HepG2 (cell line): ENCODE results near the gene DUSP15. TPM values are rescaled to one million over a fixed set of nuclear protein-coding genes. Genes with fewer than 3 reads are reported as not detected.
A peak's percentile ranks its signal among the peaks of the same experiment; 100 is the strongest.

Experiments
- ATAC-seq: fragments of 200-7000 bp; cut with Tn5 transposase; 3 replicates; pipeline ENCODE4 v1.9.1; 2020; ENCODE audit warnings: mild to moderate bottlenecking, moderate library complexity
- BruUV-seq: library from RNA; stranded (reverse); fragments of 400-500 nt; replicated peaks from 2 replicates; lab custom pipeline; 2021; lab: Mats Ljungman, UMichigan
- CTCF ChIA-PET: fragments of 300-600 bp; formaldehyde crosslinking; extraction: SDS; loops from one replicate; lab custom pipeline; 2021; ENCODE audit warnings: low total read pairs, inconsistent platforms, low intra/inter-chr PET ratio; lab: Yijun Ruan, JAX
- POLR2A ChIA-PET: fragments of 350-600 bp; sonication (Branson Sonifier 250); formaldehyde crosslinking; loops from one replicate; lab custom pipeline; 2020; ENCODE audit warnings: antibody characterized with exemption, inconsistent platforms; lab: Yijun Ruan, JAX
- DNase-seq: peaks from one replicate; pipeline ENCODE4 v3.0.0-alpha.2; 2015; ENCODE audit warnings: low spot score
- FAIRE-seq: peaks from 3 replicates; lab custom pipeline; 2011; peaks lifted over from hg19 to GRCh38; lab: Jason Lieb, UNC
- H2AFZ ChIP-seq: one replicate; pipeline ENCODE4 v1.6.1; 2011; ENCODE audit warnings: low read length, inconsistent platforms
- H3K27ac ChIP-seq: fragments of 300-600 bp; 3 replicates; pipeline ENCODE4 v1.8.0; 2011; ENCODE audit warnings: mixed run types, mild to moderate bottlenecking, mixed read lengths, low read length, inconsistent platforms; ENCODE audit not compliant: insufficient read depth; ENCODE audit errors: extremely low read length
- H3K27me3 ChIP-seq, 2 experiments: fragments of 200-600 bp in 1 of 2; 2 replicates in 1 of 2; 3 replicates in 1 of 2; pipeline versions ENCODE4 v1.6.0 to v1.8.0; 2011; ENCODE audit warnings: low read length in 2 of 2, mild to moderate bottlenecking in 2 of 2, moderate library complexity in 2 of 2, inconsistent platforms in 1 of 2; ENCODE audit not compliant: insufficient read depth in 2 of 2, control insufficient read depth in 1 of 2
- H3K36me3 ChIP-seq, 2 experiments: fragments of 200-600 bp in 1 of 2; replicated peaks in 1 of 2; 2 replicates in 1 of 2; 3 replicates in 1 of 2; pipeline versions ENCODE4 v1.5.1 to v1.8.0; 2011; ENCODE audit warnings: low read length in 2 of 2, inconsistent platforms in 1 of 2; ENCODE audit not compliant: insufficient read depth in 2 of 2, control insufficient read depth in 1 of 2
- H3K4me1 ChIP-seq: 2 replicates; pipeline ENCODE4 v1.5.1; 2012; ENCODE audit warnings: low read length, inconsistent platforms; ENCODE audit not compliant: insufficient read depth
- H3K4me2 ChIP-seq: 2 replicates; pipeline ENCODE4 v1.6.0; 2011; ENCODE audit warnings: low read depth, low read length, inconsistent platforms
- H3K4me3 ChIP-seq, 3 experiments: fragments of 200-600 bp in 1 of 3; sonication (generic), shearing (Covaris generic) in 1 of 3; replicated peaks in 1 of 3; 2 replicates each; pipeline ENCODE4 v1.5.1; 2011 to 2016; ENCODE audit warnings: low read length in 3 of 3, inconsistent platforms in 2 of 3, low read depth in 2 of 3, mild to moderate bottlenecking in 2 of 3, control low read depth in 1 of 3, mixed read lengths in 1 of 3; ENCODE audit not compliant: insufficient read depth in 1 of 3
- H3K79me2 ChIP-seq: one replicate; pipeline ENCODE4 v1.6.1; 2011; ENCODE audit warnings: low read length, inconsistent platforms; ENCODE audit not compliant: insufficient read depth
- H3K9ac ChIP-seq: 2 replicates; pipeline ENCODE4 v1.6.0; 2011; ENCODE audit warnings: mild to moderate bottlenecking, low read depth, low read length, inconsistent platforms; ENCODE audit not compliant: insufficient read depth
- H3K9me3 ChIP-seq: 2 replicates; pipeline ENCODE4 v1.5.1; 2012; ENCODE audit warnings: mild to moderate bottlenecking, low read length
- H4K20me1 ChIP-seq: 2 replicates; pipeline ENCODE4 v1.6.0; 2011; ENCODE audit warnings: inconsistent platforms, mild to moderate bottlenecking, low read length, moderate library complexity; ENCODE audit not compliant: insufficient read depth
- MTF1 ChIP-seq: sonication (generic); formaldehyde crosslinking; IDR thresholded peaks from 2 replicates; pipeline ENCODE4 v1.5.0; 2020; ENCODE audit warnings: missing genetic modification reagents
- ZNF20 ChIP-seq: sonication (generic); formaldehyde crosslinking; IDR thresholded peaks from 2 replicates; pipeline ENCODE4 v1.4.0; 2020; ENCODE audit warnings: mild to moderate bottlenecking, moderate library complexity, missing genetic modification reagents
- ZNF552 ChIP-seq: sonication (generic); formaldehyde crosslinking; IDR thresholded peaks from 2 replicates; pipeline ENCODE4 v1.9.0; 2022; ENCODE audit warnings: missing genetic modification reagents, mild to moderate bottlenecking, borderline replicate concordance
- WGBS: methylation state at CpG from one replicate; pipeline ENCODE4 v1.1.6; 2017; ENCODE audit warnings: low lambda C conversion rate; 5-methylcytosine and 5-hydroxymethylcytosine counted together
- in situ Hi-C: cut with HindIII; loops from 2 replicates; pipeline ENCODE4 v1.10.0; 2017; ENCODE audit warnings: low pct_unique_long_range_greater_than_20kb; ENCODE audit not compliant: extremely low pct_ligation_motif_present
- intact Hi-C: fragments of 100-400 bp; cut with micrococcal nuclease; formaldehyde crosslinking; loops from one replicate; pipeline ENCODE4 v1.10.0; 2022; ENCODE audit not compliant: unreplicated experiment
- polyA plus RNA-seq, 8 experiments: library from polyadenylated mRNA; depleted of rRNA in 3 of 8; stranded (reverse) in 7 of 8; unstranded in 1 of 8; fragments of >200 nt; fragmentation: Illumina TruSeq in 4 of 8; extraction: Trizol in 4 of 8; gene quantifications; 2 replicates each; pipeline versions ENCODE4 v1.2.1 to v1.2.3, GENCODE V29; 2011 to 2016; ENCODE audit warnings: low read depth in 4 of 8, missing spikeins in 1 of 8, mixed read lengths in 1 of 8; ENCODE audit not compliant: insufficient read depth in 1 of 8
- total RNA-seq, 5 experiments: library from RNA; depleted of rRNA; stranded (reverse); fragments of >200 nt; fragmentation: Illumina TruSeq; extraction: Trizol; gene quantifications; 2 replicates each; pipeline ENCODE4 v1.2.3, GENCODE V29; 2016; ENCODE audit warnings: low read depth in 1 of 5
- TF ChIP-seq, protein P1 (sequence below): sonication (generic); formaldehyde crosslinking; IDR thresholded peaks from 2 replicates; pipeline ENCODE4 v1.5.0; 2020; ENCODE audit warnings: mild to moderate bottlenecking, missing genetic modification reagents, borderline replicate concordance
- TF ChIP-seq, protein P2 (sequence below): fragments of 450-650 bp; IDR thresholded peaks from 2 replicates; pipeline ENCODE4 v1.6.1; 2016

DUSP15 gene
- total and polyA plus RNA-seq, 2 of the 13 experiments (the other 11 are each of a cell fraction or from before 2014, with no cell fraction given): 0.17 to 0.93 TPM

DNA sequence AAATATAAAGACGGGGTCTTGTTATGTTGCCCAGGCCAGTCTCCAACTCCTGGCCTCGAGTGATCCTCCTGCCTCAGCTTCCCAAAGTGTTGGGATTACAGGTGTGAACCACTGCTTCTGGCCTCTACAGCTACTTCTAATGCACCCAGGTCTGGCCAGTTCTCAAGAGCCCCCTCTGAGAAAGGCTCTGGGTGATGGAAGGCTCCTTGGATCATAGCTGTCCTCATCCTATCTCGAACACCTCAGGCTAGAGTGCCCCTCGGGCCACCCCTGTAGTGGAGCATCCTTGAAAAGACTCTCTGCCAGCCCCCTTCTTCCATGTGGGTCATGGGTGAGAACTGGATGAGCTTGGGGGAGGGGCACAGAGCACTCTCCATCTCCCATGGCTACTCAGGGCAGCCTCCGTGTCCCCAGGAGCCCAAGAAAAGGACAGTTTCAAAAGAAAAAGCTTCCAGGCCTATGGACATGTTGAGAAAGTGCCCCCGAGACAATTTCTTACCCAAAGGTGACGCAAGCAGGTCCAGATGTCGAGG is 51.9 kb downstream of the DUSP15 start:
- POLR2A ChIA-PET: no interaction called here
- Histone ChIP-seq H4K20me1 (no peaks in the 10 kb centered on the region), H2AFZ (no peak overlapping the region), H3K4me1 (0 out of 2 replicates have a peak, but pooled peaks cover 7% of the 10 kb centered on the region), H3K36me3 (no peaks in the 10 kb centered on the region), H3K9me3 (no peaks in the 10 kb centered on the region), H3K79me2 (no peaks in the 10 kb centered on the region), H3K27ac (no peak overlapping the region), H3K4me2 (no peak overlapping the region), H3K4me3 (no peak overlapping the region), H3K9ac (no peak overlapping the region), H3K27me3 (peaks cover 0 to 23% of the 10 kb centered on the region in 2 experiments; a peak in 4 of 5 replicates)
- in situ Hi-C loops (no loop called here), intact Hi-C loops (no loop called here)
- CTCF ChIA-PET: no interaction called here
- DNase-seq (no peak), ATAC-seq (no peak), FAIRE-seq (no peak)
- 28% methylated on average over 8 of the region's 8 CpGs for WGBS
- TF ChIP-seq, protein P1, sequence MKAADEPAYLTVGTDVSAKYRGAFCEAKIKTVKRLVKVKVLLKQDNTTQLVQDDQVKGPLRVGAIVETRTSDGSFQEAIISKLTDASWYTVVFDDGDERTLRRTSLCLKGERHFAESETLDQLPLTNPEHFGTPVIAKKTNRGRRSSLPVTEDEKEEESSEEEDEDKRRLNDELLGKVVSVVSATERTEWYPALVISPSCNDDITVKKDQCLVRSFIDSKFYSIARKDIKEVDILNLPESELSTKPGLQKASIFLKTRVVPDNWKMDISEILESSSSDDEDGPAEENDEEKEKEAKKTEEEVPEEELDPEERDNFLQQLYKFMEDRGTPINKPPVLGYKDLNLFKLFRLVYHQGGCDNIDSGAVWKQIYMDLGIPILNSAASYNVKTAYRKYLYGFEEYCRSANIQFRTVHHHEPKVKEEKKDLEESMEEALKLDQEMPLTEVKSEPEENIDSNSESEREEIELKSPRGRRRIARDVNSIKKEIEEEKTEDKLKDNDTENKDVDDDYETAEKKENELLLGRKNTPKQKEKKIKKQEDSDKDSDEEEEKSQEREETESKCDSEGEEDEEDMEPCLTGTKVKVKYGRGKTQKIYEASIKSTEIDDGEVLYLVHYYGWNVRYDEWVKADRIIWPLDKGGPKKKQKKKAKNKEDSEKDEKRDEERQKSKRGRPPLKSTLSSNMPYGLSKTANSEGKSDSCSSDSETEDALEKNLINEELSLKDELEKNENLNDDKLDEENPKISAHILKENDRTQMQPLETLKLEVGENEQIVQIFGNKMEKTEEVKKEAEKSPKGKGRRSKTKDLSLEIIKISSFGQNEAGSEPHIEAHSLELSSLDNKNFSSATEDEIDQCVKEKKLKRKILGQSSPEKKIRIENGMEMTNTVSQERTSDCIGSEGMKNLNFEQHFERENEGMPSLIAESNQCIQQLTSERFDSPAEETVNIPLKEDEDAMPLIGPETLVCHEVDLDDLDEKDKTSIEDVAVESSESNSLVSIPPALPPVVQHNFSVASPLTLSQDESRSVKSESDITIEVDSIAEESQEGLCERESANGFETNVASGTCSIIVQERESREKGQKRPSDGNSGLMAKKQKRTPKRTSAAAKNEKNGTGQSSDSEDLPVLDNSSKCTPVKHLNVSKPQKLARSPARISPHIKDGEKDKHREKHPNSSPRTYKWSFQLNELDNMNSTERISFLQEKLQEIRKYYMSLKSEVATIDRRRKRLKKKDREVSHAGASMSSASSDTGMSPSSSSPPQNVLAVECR (CRISPR knock-in tag): no peak
- TF ChIP-seq MTF1 (CRISPR knock-in tag): no peak
- no peak for TF ChIP-seq ZNF20 (CRISPR knock-in tag)
- no TSS peak for BruUV-seq

DNA sequence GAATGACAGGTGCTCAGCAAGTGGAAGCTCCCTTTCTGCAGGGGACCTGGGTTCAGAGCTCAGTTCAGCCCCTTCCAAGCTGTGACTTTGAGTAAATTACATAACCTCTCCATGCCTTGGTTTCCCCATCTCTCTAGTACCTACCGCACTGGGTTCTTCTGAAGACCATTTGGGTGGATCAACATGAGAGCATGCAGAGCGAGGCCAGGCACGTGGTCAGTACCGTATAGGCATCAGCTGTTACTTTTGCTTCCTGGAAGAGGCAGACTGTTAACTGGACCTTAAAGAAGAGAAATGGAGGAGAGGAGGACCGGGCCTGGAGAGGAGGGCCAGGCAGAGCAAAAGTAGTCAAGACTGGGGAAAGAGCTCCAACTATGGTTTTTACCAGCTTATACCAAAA is 52.9 kb downstream of the DUSP15 start:
- H3K27ac ChIP-seq: no peak overlapping the region
- no TSS peak for BruUV-seq
- no peak overlapping the region for H3K4me3 ChIP-seq
- no peak overlapping the region for H3K9ac ChIP-seq
- no peaks in the 10 kb centered on the region for H4K20me1 ChIP-seq
- TF ChIP-seq ZNF552: no peak
- TF ChIP-seq, protein P2, sequence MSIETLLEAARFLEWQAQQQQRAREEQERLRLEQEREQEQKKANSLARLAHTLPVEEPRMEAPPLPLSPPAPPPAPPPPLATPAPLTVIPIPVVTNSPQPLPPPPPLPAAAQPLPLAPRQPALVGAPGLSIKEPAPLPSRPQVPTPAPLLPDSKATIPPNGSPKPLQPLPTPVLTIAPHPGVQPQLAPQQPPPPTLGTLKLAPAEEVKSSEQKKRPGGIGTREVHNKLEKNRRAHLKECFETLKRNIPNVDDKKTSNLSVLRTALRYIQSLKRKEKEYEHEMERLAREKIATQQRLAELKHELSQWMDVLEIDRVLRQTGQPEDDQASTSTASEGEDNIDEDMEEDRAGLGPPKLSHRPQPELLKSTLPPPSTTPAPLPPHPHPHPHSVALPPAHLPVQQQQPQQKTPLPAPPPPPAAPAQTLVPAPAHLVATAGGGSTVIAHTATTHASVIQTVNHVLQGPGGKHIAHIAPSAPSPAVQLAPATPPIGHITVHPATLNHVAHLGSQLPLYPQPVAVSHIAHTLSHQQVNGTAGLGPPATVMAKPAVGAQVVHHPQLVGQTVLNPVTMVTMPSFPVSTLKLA: peak; percentile 81
- in situ Hi-C loops: no loop called here
- ATAC-seq: no peak
- no peak for FAIRE-seq
- POLR2A ChIA-PET: no interaction called here
- H3K27me3 ChIP-seq: peaks cover 0 to 17% of the 10 kb centered on the region in 2 experiments; a peak in 4 of 5 replicates
- no peaks in the 10 kb centered on the region for H3K79me2 ChIP-seq
- H2AFZ ChIP-seq: no peak overlapping the region
- WGBS: 51% methylated on average over 5 of the region's 5 CpGs
- H3K36me3 ChIP-seq: no peaks in the 10 kb centered on the region
- CTCF ChIA-PET: no interaction called here
- no peak for DNase-seq
- intact Hi-C loops: no loop called here
- H3K4me1 ChIP-seq: no peaks in the 10 kb centered on the region
- H3K9me3 ChIP-seq: no peaks in the 10 kb centered on the region
- H3K4me2 ChIP-seq: no peak overlapping the region
